ENCODE data around the gene PRMT7.

DNA sequence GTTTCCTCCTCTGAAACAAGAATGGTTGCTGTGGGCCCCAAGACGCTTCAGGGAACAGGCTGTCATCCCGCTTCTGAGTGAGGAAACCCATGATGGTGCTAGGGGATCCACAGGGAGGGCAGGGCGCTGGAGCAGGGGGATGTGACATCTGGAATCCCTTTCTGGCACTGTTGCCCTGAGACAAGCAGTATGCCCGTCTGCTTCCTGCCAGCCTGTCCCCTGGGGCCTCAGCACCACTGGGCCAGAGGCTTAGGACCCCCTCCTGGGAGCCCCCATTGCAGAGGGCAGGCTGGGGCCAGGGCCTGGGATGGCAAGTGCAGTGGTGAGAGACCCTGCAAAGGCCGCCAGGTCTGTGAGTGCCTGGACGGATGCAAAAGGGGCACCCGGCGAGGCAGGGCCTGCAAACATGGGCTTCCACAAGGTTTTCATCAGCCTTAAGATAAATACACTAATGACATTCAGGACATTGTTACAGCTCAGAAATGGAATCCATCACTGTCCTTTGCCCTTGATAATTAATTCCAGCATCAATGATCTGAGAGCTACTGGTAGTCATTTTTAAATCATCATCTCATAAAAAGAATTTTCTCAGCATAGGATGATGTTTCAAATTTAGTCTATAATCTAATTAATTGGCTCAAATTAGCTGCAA lies 51.6 kb downstream of the PRMT7 start:
- TF ChIP-seq SP2 (IDR thresholded peaks at IDR 0.05; ENCODE audit: low read length) (no peak), SIX5 (IDR thresholded peaks at IDR 0.05; ENCODE audit: low read depth, low read length) (no peak), KDM1A (IDR thresholded peaks at IDR 0.05; ENCODE audit: borderline replicate concordance, low read length) (no peak), GTF2F1 (IDR thresholded peaks at IDR 0.05; ENCODE audit: borderline replicate concordance, low read depth, low read length) (no peak)
- TF ChIP-seq, protein P1, sequence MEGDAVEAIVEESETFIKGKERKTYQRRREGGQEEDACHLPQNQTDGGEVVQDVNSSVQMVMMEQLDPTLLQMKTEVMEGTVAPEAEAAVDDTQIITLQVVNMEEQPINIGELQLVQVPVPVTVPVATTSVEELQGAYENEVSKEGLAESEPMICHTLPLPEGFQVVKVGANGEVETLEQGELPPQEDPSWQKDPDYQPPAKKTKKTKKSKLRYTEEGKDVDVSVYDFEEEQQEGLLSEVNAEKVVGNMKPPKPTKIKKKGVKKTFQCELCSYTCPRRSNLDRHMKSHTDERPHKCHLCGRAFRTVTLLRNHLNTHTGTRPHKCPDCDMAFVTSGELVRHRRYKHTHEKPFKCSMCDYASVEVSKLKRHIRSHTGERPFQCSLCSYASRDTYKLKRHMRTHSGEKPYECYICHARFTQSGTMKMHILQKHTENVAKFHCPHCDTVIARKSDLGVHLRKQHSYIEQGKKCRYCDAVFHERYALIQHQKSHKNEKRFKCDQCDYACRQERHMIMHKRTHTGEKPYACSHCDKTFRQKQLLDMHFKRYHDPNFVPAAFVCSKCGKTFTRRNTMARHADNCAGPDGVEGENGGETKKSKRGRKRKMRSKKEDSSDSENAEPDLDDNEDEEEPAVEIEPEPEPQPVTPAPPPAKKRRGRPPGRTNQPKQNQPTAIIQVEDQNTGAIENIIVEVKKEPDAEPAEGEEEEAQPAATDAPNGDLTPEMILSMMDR (IDR thresholded peaks at IDR 0.05; ENCODE audit: control extremely low read depth in 1 of 3, insufficient read depth in 1 of 3, low read depth in 1 of 3, low read length in 3 of 3), result no peak
- TF ChIP-seq, protein P2, sequence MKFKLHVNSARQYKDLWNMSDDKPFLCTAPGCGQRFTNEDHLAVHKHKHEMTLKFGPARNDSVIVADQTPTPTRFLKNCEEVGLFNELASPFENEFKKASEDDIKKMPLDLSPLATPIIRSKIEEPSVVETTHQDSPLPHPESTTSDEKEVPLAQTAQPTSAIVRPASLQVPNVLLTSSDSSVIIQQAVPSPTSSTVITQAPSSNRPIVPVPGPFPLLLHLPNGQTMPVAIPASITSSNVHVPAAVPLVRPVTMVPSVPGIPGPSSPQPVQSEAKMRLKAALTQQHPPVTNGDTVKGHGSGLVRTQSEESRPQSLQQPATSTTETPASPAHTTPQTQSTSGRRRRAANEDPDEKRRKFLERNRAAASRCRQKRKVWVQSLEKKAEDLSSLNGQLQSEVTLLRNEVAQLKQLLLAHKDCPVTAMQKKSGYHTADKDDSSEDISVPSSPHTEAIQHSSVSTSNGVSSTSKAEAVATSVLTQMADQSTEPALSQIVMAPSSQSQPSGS (IDR thresholded peaks at IDR 0.05; ENCODE audit: low read length), result no peak
